ENCODE results near the gene ACSL6.

ACSL6 gene

DNA sequence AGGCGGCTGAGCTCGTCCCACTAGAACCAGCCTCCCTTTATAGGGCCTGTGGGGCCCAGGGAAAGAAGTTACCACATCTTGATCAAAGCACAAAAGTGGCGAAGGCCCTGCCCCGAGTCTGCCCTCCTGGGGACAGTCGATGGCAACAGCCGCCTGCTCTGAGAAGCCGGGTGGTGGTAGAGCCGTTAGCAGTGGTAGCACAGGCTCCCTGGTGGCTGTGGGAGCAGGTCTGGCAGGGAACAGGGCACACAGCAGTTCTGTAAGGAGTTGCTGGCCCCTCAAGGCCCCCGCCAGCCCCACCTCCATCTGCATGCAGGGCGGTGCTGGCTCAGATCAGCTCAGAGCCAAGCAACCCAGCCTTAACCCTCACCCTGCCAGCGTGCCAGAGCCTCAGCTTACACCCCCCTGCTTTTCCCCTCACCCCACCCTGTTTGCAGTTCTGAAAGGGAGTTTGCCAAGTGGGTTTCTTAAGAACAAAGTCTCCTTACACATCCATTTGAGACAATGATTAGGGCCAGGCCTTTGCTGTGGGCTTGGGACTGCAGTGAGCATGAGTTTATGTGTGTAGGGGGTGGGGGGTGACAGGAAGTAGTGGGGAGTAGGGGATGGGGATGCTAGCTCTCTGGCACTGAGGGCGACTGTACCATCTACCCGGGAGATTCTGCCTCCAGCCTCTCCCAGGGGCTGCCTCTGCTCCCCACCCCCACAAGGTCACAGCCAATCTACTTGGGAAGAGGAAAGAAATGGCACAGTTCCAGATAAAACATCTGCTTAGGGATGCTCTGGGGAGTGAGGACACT is 11.8 kb downstream of the ACSL6 start:
- no peaks in the 10 kb centered on the region for H3K36me3 Mint-ChIP-seq (ENCODE audit: low read depth)
- TF ChIP-seq, protein P1, sequence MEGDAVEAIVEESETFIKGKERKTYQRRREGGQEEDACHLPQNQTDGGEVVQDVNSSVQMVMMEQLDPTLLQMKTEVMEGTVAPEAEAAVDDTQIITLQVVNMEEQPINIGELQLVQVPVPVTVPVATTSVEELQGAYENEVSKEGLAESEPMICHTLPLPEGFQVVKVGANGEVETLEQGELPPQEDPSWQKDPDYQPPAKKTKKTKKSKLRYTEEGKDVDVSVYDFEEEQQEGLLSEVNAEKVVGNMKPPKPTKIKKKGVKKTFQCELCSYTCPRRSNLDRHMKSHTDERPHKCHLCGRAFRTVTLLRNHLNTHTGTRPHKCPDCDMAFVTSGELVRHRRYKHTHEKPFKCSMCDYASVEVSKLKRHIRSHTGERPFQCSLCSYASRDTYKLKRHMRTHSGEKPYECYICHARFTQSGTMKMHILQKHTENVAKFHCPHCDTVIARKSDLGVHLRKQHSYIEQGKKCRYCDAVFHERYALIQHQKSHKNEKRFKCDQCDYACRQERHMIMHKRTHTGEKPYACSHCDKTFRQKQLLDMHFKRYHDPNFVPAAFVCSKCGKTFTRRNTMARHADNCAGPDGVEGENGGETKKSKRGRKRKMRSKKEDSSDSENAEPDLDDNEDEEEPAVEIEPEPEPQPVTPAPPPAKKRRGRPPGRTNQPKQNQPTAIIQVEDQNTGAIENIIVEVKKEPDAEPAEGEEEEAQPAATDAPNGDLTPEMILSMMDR (IDR thresholded peaks at IDR 0.05): no peak
- no peak for DNase-seq
- no peak overlapping the region for H3K27ac Mint-ChIP-seq
- H3K4me3 Mint-ChIP-seq: no peak overlapping the region
- no peaks in the 10 kb centered on the region for H3K9me3 Mint-ChIP-seq
- H3K4me1 Mint-ChIP-seq: peaks cover 62% of the 10 kb centered on the region
- peaks cover 8% of the 10 kb centered on the region for H3K27me3 Mint-ChIP-seq (ENCODE audit: low read depth, poor library complexity)

DNA sequence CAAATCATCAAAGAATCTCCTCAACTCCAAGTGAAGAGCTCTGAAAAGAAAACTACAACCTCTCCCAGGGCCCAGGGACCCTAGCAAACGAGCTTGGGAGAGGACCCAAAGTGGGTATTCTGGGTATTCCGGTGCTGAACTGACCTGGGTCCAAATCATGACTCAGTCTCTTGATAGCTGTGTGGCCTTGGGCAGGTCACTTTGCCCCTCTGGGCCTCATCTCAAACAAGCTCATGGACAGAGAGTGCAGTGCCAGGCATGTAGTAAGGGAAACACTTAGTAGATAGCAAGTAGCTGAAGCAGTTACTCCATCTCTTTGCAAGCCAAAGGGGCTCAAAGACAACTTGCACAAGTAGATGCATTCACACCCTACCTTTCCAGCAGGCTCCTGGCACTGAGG is 12.4 kb downstream of the ACSL6 start:
- peaks cover 4% of the 10 kb centered on the region for H3K27me3 Mint-ChIP-seq (ENCODE audit: low read depth, poor library complexity)
- no peaks in the 10 kb centered on the region for H3K9me3 Mint-ChIP-seq
- H3K4me1 Mint-ChIP-seq: peaks cover 65% of the 10 kb centered on the region
- no peak overlapping the region for H3K4me3 Mint-ChIP-seq
- no peak for DNase-seq
- no peak overlapping the region for H3K27ac Mint-ChIP-seq
- TF ChIP-seq, protein P1 (IDR thresholded peaks at IDR 0.05): no peak
- H3K36me3 Mint-ChIP-seq (ENCODE audit: low read depth): no peaks in the 10 kb centered on the region

DNA sequence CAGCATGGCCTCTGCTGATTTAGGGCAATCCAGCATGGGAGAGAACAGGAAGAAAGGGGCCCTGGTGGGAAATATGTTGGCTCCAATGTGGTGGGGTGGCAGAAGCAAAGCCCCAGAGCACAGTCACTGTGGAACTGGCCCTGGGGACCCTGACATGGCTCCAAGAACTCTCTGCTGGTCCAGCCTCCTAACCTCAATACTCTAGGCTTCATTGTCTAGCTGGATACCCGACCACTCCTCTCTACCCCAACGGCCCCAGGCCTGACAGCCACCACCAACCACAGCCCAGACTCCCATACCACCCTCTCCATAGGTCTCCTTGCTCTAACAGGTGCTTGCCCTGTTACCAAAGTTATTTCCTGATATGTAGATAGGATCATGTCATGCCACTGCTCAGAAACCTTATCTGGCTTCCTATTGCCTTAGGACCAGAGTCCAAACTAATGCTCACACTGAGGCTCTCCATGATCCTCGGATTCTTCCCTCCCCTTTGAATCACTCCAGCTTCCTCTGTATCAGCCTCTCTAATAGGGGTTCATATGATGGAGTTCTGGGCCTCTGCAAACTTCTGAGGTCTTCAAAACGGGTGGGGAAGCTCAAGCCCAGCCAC is 12.9 kb downstream of the ACSL6 start:
- no peaks in the 10 kb centered on the region for H3K9me3 Mint-ChIP-seq
- H3K27me3 Mint-ChIP-seq (ENCODE audit: low read depth, poor library complexity): peaks cover 4% of the 10 kb centered on the region
- H3K4me3 Mint-ChIP-seq: no peak overlapping the region
- H3K27ac Mint-ChIP-seq: no peak overlapping the region
- TF ChIP-seq, protein P1 (IDR thresholded peaks at IDR 0.05): no peak
- DNase-seq: no peak
- peaks cover 63% of the 10 kb centered on the region for H3K4me1 Mint-ChIP-seq
- no peaks in the 10 kb centered on the region for H3K36me3 Mint-ChIP-seq (ENCODE audit: low read depth)

DNA sequence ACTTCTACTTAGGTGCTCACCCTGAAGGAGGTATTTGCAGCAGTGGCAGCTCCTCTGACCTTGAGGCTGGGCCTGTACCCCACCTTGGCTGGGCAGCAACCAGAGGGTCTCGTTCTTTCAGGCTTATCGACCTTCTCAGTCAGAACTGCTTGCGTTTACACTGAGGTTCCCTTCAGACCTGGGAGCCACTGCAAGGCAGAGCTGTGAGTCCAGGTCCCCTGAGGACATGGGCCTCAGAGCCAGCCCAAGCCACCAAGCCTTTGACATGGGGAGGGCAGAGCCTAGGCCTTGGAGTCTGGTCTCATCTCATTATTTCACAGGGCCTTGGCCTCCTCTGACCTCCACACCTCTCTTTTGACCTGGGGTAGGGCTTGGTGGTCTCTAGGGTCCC is 13.7 kb downstream of the ACSL6 start:
- no peak overlapping the region for H3K27ac Mint-ChIP-seq
- no peaks in the 10 kb centered on the region for H3K9me3 Mint-ChIP-seq
- no peak overlapping the region for H3K4me3 Mint-ChIP-seq
- TF ChIP-seq, protein P1 (IDR thresholded peaks at IDR 0.05): no peak
- peaks cover 55% of the 10 kb centered on the region for H3K4me1 Mint-ChIP-seq
- DNase-seq: no peak
- H3K36me3 Mint-ChIP-seq (ENCODE audit: low read depth): no peaks in the 10 kb centered on the region
- peaks cover 4% of the 10 kb centered on the region for H3K27me3 Mint-ChIP-seq (ENCODE audit: low read depth, poor library complexity)

DNA sequence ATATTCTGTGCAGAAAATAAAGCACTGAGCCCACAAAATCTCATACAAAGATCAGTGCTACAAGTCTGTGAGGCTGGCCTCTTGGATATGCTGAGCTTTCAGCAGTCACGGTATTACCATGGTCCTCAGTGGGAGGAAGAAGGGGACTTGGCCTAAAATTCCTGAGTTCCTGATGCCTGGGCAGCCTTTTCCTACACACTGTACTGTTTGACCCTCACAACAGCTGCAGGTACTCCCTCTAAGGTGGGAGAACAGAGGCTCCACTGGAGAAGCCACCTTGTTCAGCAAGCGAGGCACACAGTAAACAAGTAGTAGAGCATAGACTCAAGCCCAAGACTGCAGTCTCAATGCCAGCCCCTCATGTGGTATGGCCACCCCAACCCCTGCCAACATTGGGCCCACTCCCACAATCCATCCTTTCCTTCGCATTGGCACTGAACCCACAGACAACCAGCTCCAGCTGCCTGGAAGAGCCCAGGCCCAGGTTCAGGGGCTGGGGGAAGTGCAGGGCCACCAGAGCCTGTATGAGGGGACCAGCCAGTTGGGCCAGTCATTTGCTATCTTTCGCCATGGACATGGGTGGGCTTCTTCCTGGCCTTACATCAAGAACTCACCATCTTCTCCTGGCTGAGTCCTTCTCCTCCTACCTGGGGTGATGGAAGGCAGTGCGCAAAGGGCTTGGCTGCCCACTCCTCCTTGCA is 14.3 kb downstream of the ACSL6 start:
- TF ChIP-seq, protein P1 (IDR thresholded peaks at IDR 0.05): no peak

More for the DNA sequence above, 14.3 kb downstream of the ACSL6 start:
- Mint-ChIP-seq H3K27me3 (ENCODE audit: low read depth, poor library complexity) (no peaks in the 10 kb centered on the region), H3K4me1 (peaks cover 49% of the 10 kb centered on the region), H3K4me3 (no peak overlapping the region), H3K36me3 (ENCODE audit: low read depth) (no peaks in the 10 kb centered on the region), H3K27ac (no peak overlapping the region), H3K9me3 (no peaks in the 10 kb centered on the region)
- DNase-seq: no peak
